Left hindlimb (tissue), 1 donor: Measurements from ENCODE around the gene UBE2O.

Experiments
- DNase-seq: peaks from one replicate; pipeline ENCODE4 v3.0.0-alpha.2; 2018

The UBE2O gene

DNA sequence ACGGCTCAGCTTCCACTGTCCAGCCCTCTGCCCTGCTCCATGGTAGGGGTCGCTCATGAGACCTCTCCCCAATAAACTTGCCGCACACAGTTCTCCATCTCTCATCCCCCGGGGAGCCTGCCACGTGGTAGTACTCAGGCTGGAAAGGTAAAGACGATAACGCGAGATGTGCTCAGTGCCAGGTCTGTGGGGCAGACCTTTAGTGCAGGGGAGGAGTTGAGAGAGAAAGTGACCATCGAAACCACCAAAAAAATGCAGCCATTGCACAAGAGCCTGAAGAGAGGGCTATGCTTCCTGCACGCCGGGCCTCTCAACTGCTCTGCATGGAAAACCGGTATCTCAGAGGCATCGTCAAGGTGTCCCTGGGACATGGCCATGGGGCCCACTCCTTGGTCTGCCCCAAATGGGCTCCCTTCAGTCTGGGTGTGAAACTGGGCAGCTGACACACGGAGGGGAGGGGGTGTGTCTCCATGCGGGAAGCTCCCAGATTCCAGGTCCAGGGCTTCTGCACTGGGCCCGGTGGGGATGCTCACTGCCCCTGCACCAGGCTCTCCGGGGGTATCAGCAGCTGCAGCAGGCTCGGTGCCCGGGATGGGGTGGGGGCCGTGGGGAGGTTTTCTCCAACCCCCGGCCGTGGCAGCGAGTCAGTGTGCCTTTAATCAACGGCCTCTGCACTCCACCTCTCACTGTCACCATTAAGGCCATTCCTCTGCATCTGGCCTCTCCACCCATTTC lies 9.8 kb upstream of the UBE2O start:
- DNase-seq: no peak

DNA sequence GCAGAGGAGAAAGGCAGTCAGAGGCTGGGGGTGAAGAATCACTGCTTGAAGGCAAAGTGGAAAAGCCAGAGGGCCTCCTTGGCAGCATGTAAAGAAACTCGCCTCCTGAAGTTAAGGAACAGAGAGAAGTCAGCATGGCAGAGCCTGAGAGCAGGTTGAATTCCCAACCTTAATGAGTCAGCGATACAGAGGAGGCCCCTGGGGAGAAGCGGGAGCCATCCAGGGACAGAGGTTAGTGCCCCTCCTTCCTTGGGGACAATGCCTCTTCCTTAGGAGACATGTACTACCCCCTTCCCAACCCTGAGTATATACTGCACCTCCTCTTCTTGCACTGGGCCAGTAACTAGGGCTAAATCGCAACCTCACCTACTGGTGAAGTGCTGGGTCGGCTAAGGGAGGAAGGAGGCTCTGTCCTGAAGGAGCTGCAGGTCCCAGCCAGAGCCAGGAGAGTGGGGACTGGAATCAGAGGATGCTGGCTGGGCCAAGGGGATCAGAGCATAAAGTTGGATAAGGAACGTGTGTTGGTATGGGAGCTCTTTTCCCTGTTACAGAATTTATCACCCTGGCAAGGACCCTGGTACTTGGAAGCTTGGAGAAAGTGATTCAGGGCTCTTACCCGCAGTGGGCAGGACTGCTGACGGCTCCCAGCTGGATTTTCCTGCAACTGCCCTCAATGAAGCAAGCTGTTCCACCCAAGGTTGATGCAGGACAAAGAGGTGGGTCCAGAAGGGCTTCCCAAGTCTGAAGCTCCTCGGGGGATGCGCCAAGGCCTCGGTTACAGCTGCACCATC lies 9.0 kb upstream of the UBE2O start:
- DNase-seq: no peak

DNA sequence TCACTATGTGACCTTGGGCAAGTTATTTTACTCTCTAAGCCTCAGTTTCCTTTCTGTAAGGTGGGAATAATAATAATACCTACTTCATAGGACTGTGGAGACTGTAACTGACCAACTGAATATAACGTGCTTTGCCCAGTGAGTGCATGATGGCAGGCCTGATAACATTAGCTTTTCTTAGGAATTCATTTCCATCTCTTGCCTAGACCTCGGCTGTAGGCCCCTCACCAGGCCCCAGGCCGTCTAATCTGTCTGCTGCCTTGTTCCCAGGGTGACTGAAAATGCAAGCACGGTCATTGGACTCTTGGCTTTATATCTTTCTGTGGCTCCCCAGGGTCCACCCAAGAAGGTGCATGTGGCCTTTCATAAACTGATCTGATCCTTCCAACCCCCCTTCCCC lies 6.7 kb upstream of the UBE2O start:
- DNase-seq: no peak

DNA sequence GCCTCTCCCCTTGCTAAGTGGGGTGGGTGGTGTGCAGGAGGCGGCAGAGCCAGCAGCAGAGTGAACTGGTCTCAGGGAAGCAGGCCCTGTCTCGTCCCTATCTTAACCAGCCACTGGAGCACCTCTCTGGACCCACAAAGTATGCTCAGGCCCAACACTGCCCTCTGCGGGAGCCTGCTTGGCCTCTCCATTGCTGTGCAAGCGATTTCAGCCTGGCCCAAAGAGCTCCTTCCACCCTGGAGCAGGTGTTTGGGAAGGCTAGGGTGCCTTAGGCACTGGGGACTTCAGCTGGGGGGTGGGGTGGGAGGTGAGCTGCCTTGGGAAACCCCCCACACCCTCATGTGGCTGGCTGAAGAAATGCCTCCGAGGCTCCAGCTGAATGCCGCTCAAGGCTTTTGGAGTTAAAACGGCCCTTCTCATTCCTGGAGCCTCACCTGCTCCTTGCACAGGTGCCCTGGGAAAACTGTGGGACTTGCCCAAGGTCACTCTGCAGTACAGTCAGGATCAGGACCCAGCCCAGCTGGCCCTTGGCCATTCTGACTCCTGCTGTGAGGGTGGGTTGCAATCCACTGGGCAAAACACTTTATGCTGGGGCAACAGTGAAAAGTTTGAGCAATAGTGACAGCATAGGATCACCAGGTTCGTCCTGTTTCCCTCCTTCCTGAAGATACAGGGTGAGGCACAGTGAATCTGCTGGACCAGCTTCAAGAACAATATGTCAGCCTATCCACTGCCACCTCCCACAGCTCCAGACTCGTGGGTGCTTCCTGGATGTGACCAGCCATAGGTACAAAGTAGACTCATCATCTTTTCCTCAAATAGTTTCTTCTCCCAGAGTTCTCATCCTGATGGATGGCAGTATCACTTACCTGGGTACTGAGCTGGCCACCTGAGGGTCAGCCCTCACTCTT lies 5.9 kb upstream of the UBE2O start:
- no peak for DNase-seq

DNA sequence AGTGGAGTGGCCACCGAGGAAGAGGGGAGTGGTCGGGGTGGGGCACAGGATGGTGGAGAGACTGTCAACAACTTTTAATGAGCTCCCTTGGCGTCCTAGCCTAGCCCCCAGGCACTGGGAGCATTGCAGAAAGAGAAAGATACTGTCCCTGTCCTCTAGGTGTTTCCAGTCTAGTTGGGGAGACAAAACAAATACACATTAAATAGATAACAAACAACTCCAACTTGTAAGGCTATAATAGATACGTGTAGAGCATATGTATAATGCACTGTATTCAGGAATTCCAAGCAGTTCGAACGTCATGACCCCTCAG lies 435 bp upstream of the UBE2O start:
- no peak for DNase-seq

DNA sequence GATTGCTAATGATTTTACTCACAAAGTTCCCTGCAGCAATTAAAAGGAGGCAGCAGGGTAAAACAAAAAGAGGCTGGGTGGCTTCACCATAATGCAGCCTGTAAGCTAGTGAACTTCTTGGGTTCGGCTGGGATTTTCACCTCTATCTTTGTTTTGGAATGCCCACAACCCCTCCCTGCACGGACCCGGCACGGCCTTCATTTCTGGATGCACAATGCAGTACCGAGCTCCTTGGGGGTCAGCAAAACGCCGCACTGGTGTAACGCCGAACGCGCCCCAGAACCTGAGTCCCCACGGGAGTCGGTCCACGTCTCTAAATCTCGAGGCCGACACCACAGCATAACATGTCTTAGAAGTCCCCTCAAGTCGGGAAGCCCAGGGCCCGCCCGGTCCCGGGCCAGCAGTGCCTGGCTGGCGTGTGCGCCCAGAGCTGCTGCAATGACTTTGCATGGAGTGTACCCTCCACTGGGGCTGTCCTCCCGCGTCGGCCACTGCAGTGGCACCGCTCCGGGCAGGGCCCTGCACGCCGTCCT lies 759 bp downstream of the UBE2O start:
- DNase-seq: no peak

DNA sequence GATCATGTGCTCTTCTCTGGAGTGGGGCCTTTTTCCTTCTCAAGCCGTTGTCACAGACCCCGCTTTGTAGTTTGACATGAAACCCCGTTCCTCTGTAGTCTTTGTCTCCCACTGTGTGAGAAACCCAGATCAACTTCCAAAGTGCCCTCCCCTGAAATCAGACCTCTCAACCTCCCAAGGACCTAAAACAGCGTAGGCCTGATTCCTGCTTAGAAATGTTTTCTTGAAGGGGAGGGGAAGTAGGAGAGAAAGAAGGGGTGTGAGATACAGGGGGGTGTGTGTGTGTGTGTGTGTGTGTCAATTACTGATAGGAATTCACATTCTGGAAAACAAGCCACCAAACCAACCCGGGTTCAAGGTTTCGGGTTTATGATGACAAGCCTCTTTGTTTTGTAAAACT lies 1.4 kb downstream of the UBE2O start:
- no peak for DNase-seq

DNA sequence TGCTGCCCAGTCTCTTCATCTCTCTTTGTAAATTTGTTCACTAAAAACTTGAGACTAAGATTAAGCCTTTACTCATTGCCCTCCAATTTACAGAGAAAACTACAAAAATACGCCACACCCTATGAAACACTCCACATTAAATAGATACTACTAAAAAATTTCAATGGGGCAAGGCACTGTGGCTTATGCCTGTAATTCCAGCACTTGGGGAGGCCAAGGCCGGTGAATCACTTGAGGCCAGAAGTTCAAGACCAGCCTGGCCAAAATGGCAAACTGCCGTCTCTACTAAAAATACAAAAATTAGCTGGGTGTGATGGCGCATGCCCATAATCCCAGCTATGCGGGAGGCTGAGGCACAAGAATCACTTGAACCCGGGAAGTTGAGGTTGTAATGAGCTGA lies 3.8 kb downstream of the UBE2O start:
- no peak for DNase-seq

DNA sequence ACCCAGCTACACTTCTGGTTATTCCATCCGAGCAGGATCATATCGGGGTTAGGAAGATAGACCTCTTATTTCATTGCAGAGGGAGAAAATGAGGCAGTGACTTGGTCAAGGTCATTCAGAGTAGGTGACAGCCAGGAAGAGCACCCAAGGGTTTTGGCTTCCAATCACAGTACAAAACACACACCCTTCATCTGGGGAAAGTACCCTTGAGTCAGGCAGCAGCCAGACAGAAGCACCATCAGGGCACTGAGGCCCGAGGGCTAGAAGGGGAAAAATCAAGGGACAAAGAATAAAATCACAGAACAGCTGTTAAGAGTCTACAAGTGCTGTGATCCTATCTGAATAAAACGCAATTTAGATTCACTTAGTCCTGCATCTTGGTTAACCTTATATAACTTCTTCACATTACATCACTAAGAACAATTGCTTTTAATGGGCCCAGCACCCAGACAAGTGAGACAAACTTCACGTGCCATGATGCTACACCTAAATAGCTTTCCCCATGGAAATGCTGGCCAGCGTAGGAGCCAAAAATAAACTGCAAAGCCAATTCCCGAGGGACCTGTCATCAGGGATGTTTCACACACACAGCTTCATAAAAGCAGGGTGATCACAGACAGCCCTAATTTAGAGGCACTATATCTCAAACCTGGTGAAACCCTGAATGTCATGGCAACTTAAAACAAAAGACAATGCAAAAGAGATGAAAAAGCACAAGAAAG lies 4.9 kb downstream of the UBE2O start:
- no peak for DNase-seq

DNA sequence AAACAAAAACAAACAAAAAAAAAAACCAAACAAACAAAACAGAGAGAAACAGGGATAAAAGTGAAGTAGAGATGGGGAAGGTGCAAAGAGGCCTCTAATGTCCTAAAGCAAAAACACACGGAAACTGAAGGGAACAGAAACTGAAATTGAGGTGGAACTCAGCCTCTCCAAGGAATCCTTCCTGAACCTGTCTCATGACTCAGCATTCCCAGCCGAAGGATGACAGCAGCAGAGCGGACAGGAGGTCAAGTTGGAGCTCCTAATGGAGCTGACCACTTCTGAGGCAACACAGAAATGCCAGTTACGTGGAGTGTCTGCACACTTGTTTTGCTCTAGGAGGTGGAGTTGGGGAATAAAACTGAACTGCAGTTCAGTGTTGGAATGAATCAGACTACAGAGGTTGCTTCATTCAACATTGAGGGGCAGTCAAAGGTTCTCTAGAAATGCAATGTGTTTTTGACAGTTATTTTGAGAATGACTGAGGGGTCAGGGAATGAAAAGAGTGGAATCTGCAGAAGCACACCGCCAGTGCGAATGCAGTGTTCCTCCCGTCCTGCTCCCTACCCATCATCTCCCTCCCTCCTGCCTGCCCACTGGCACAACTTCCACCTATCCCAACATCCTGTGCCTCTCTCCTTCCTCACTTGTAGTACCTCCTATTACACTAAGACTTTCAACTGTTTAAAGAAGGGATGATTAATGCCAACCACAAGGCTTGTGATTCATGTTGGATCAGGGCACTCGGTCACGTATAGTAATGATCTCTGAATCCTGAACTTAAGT lies 6.3 kb downstream of the UBE2O start:
- no peak for DNase-seq

DNA sequence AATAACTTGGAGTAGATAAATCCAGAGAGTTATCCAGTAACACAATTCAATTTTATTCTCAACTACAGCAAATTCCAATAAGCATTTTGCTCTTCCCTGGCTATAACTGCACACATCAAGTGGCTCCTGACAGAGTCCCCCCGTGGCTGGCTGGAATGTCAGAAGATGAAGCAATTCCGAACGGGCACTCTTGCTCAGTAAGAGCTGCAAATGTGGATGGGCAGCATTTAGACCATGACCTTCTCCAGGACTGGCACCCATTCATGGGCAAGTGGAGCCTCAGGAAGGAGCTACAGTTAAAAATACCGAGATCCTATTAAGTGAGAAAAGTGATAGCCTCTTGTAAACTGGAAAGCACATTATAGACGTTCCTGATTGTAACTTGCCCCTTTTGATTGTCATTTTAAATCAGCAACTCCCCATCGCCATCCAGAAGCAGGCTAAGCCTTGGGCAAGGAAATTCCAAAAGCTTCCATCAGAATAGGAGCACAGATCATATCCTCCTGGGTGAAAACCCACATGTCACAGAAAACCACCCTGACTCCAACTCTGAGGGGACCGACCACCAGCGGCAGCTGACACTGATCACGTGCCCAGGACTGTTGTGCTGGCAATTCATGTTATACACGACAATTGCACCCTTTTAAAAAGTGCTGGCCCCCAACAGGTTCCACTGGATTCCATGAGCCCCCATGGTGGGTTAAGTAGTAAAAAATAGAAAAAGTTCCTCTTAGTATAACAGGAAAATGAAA lies 7.1 kb downstream of the UBE2O start:
- no peak for DNase-seq

DNA sequence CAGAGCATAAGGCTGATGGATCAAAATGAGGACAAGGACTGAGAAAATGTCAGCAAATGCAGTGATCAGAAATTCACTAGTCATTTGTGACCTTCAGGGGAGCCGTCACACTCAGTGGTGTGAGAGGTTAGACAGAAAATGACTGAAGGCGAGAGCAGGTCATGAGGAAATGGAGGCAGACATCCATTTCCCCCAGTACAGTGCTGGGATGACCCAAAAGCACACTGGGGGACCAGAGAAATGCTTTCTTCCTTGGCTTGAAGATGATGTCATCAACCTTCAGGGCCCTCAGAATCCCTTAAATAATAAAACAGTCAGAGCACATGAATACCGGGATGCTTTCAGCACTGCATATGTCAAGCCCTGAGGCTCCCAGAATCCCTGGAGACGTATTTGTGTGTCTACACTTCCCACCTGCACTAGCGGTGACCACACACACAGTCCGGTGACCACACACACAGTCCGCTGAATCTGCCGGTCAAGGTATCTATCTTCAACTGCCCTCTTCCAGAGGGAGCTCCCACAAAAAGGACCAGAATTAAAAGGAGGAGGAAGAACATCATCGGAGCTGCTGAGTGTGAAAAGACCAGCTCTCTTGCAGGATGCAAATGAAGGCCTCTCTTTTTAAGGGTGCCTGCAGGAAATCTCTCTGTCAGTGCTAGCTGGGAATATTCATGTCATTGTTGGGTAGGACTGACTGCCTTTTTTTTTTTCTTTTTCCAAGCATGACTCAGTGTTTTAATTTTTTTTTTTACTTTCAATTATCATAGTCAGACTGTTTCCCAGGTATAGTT lies 8.2 kb downstream of the UBE2O start:
- no peak for DNase-seq

DNA sequence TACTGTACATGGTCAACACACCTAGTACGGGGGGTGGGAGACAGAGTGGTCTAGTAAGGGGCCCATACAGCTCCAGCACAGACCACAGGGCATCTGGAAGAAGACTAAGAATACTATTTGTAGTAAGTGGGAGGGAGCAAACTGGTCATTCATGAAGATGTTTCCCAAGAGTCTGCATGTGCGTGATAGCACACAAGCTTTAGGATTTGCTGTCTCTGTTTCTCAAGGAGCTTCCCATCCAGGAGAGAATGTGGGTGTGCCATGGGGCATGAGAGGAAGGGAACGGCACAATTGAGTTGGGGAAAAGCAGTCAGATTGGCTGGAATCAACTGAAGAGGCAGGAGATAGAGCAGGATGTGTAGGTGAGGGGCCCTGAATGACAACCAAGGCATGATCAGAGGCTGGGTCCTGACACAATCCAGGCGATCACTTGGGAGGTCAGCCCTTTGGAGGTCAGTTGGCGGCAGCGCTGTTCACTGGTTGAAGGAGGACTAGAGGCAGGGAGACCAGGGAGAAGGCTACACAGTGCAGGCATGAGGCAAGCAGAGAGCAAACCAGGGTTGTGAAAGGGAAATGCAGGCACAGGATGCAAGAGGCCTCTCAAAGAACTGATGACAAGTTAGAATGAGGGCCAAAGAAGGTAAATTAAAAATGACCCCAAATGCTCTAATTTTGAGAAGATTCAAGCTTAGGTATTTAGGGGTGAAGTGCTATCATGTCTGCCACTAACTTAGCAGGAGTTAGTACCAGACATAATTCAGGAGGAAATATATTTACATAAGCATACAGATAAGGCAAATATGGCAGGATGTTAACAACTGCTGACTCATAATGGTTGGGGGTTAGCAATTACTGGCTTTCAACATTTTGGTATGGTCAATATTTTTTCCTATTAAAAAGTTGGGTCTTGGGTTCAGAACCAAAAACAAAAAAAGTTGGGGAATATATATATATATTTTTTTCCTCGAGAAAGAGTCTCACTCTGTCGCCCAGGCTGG lies 10.3 kb downstream of the UBE2O start:
- DNase-seq: no peak

DNA sequence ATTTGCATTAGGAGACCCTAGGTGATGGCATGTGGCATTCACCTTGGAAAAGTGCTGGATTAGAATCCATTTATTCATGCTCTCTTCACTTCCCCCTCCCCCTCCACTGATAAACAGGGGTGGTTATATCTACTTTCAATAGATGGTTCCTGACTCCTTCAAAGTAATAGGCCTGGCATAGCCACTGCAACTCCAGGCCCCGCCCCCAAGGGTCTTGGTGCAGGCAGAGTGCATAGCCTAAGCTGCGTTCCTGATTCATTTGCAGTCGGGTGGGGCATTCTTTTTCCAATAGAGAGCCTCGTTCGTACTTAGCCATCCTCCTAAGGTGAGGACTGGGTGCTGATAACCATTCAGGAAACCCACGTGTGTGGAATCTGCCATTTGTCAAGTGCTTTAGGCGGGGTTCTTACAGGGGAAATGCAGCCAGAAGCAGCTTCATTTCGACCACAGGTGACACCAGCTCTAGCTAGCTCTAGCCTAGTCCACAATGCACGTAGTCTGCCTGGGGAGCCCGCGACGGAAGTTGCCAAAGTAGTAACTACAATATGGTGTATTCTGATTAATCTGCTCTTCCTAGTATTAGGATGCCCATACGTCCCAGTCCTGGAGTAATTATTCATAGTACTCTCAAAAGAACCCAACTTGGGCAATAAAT lies 11.1 kb downstream of the UBE2O start:
- DNase-seq: no peak

DNA sequence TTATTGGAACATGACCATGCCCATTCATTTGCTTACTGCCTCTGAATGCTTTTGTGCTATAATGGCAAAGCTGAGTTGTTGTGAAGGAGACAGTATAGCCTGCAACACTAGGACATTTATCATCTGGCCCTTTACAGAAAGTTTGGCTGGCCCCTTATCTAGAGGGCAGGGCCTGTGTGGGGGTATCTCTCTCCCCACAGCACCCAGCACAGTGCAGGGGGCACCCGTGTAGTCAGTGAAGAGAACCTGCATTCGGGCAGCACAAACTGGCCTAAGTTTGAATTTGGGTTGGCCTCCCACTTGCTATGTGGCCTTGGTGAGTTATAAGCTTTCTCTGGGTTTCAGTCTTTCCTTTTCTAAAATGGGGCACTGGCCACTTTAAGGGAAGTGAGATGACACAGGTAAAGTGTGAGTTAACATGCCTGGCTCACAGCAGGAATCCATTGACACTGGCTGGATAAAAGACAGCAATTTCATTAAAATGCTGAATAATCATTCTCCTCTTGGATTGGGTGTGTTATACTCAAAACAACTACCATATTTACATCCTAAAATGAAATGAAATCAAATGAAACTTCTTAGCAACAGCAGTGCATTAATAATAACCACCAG lies 12.1 kb downstream of the UBE2O start:
- no peak for DNase-seq

DNA sequence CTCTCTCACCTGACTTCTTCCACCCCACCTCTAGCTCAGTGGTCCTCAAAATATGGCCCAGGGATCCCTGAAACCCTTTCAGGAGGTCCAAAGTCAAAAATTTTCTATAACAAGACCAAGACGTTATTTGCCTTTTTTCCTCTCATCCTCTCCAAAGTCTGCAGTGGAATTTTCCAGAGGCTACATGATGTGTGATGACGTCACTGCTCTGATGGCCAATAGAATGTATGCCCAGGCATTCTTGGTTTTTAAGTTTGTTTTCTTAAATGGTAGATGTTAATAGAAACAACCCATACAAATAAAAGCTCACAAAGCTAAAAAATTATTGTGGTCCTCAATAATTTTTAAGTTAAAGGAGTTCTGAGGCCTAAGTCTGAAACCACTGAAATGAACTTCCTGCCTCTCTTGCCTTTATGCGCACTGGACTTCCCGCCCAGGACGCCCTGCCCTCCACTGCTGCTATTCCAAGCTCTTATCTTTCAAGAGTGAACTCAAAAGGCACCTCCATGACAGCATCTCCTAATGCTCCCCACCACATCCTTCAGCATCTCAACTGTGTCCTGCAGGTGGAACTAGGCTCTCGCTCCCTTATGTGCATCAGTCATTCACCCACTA lies 13.5 kb downstream of the UBE2O start:
- no peak for DNase-seq

DNA sequence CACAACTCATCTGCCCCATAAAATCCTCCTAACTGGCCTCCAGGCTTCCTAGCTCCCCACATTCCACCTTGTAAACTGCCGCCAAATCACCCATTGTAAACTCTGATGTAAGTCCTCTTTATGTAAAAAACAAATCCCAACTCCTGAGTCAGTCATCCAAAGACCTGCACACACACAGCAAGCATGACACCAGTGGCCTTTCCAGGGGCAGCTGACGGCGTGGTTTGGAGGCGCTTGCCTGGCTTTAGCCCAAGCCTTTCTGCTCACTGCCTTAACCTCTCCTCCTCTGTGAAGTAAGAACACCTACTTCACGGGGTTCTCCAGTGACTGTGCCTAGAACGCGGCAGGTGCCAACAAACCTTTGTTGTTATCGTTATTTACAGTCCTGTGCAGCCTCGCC lies 14.0 kb downstream of the UBE2O start:
- DNase-seq: no peak
